ENCODE results near the gene SLC10A2.
"Not testable (repeated sequence)": the region's sequence is repeated elsewhere in the genome, so short reads cannot be mapped to it uniquely, and the experiment has no call there.

Gene SLC10A2

GRCh38 chr13:103066079-103066780, at the start of gene SLC10A2:
SLC10A2 (minus strand) TSS chr13:103066417; CDS start chr13:103066249, 168 bp downstream.
- no peak for DNase-seq

DNA sequence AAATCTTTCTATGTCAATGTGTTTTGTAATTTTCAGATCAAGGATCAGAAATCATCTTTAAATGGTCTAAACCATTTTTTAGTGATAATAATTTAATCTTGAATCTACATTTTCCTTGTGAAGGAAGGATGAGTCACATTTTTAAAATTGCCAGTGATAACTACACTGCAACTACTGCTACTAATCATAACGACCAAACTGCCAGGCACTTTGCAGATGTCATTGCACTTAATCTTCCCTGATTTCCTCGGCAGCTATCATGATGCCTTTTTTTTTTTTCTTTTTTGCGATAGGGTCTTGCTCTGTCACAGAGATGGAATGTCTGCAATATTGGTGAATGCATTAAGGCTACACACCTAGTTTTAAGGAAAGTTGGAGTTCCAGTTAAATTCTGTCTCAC, 41.4 kb upstream of the SLC10A2 start:
- no peak for DNase-seq

- DNase-seq, result no peak
Observed at GRCh38 chr13:103104340-103104739, 38.1 kb upstream of the SLC10A2 start.

DNA sequence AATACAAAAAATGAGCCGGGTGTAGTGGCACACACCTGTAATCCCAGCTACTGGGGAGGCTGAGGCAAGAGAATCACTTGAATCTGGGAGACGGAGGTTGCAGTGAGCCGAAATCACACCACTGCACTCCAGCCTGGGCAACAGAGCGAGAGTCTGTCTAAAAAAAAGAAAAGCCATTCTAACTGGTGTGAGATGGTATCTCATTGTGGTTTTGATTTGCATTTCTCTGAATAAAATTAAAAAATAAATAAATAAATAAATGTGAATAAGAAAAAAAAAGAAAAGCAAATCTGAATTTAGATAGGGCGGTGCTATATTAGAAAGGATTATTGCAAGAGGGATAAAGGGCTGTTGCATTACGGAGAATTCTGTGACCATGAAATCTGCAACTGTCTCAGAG, 37.2 kb upstream of the SLC10A2 start:
- not testable (repeated sequence) for DNase-seq

DNA sequence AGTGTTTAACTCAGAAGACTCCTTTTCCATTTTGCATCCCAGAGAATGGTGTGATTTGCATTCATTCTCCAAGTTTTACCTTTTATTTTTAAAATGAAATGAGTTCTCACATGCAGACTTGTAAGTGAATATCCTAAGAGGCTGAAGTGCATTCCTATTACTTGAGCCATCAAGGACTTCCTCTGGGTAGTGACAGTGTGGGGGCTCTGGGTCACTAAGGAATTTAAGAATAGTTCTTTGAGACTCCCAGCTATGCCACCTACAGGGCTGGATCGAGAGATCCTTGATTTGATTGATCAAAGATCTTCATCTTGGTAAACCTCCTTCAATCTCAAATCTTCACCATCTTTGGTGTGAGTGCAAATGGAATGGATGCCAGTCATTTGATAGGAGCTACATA, 36.3 kb upstream of the SLC10A2 start:
- no peak for DNase-seq

DNA sequence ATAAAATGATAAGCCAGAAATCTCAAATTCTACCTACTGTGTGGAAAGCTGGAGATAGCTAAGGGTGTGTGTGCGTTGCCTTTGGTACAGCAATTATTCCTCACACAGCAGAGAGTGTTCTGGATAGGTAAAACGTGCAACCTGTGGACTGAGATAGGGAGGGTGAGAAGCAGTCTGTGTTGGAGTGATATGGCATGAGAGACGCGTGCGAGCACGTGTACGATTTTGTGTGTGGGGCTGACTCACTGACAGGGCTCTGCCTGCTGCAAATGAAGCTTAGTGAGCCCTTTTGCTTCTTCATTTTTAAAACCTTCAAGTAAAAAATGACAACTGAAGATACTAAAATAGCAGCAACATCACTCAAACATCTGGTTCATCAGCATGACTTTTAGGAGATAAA, 35.7 kb upstream of the SLC10A2 start:
- DNase-seq, result no peak

- no peak for DNase-seq
Observed at GRCh38 chr13:103101500-103101899, 35.3 kb upstream of the SLC10A2 start.

GRCh38 chr13:103100830-103101229, 34.6 kb upstream of the SLC10A2 start:
- no peak for DNase-seq

- DNase-seq, result no peak
Observed at GRCh38 chr13:103099722-103100293, 33.6 kb upstream of the SLC10A2 start.

GRCh38 chr13:103098535-103098934, 32.3 kb upstream of the SLC10A2 start:
- DNase-seq, result no peak

DNA sequence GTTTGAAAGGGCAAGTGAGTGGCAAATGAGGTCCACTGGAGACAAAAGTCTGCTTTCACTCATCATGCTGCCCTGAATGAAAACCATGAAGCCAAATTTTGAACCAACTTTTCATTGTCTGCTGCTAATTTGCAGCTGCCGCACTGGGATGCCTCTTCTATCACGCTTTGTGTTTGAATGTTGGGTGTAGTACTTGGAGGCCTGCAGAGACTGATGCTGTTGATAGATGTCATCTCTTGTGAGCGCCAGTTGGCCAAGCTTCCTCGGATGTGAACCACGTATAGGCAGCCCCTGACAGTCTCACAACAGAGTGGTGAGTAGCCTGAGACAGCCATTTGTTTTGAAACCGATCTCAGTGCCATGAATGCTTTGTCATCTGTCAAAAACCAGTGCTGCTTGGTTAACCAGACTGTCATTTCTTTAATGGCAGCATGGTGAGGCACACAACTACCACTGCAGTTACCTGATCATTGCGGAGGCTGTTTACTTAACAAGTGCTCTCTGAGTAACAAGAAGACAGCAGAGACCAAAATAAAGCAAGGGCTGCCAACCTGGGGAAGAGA, 31.2 kb upstream of the SLC10A2 start:
- DNase-seq, result no peak

GRCh38 chr13:103093649-103094048, 27.4 kb upstream of the SLC10A2 start:
- not testable (repeated sequence) for DNase-seq

- no peak for DNase-seq
Observed at GRCh38 chr13:103087275-103087674, 21.1 kb upstream of the SLC10A2 start.

DNA sequence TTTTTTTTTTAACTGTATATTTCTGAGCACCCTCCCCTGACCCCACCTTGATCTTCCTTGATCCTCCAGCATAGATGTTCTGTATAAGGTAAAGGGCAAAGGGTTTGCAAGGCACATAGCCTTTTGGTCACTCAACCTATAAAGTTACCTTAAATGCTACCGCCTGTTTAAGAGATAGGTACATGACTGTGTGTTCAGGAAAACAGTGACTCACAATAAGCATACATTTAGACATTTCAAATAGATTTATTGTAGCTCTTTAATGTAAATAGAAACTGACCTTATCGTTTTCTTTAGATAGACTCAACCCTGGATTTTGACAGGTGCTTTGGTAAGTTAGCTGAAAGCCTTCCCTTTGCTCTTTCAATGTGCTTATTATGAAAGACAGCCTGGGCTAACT, 15.2 kb upstream of the SLC10A2 start:
- DNase-seq, result no peak

GRCh38 chr13:103078158-103078557, 11.9 kb upstream of the SLC10A2 start:
- no peak for DNase-seq

GRCh38 chr13:103068836-103069235, 2.6 kb upstream of the SLC10A2 start:
- no peak for DNase-seq

- no peak for DNase-seq
Observed at GRCh38 chr13:103067751-103068555, 1.7 kb upstream of the SLC10A2 start.

DNA sequence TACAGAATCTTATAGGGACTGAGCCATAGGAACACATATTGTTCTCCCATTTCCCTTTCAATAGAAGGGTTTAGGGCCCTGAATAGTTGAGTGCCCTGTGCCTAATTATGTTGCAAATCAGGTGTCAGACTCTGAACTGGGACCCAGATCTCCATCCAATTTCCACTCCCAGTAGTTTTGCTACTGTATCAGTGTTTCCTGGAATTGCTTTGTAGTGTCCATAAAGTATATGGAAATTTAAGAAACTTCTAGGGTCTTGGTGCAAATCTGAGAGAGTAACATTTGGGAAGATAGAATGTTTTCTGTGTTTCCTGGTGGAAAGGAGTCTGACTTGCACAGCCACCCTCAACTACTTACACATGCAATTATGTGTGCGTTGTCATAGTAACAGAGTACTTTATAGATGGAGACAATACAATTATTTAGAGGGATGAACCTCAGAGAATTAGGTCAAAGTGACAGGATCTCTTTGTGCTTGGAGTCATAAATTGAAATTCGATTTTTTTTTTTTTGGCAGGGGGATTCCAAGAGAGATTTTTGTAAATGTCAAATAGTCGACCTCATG, 646 bp upstream of the SLC10A2 start:
- DNase-seq, result no peak

- DNase-seq, result no peak
Observed at GRCh38 chr13:103063376-103063775, 2.8 kb downstream of the SLC10A2 start.

DNA sequence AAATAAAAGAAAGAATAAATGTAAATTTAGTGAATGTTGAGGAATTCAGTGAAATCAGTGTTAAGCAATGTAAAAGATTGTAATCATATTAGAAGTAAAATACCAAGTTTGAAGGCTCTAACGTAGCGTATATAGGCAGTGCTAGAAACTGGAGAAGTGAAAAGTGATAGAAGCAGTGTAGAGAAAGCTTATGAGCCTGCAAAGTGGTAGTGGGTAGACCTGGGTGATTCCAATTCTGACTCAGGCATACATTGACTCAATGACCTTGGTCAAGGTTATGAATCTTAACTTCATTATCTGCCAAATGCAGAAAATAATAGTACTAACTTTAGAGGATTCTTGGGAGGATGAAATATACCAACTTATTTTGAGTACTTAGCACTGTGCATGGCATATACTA, 4.1 kb downstream of the SLC10A2 start:
- no peak for DNase-seq

GRCh38 chr13:103056008-103056407, 10.2 kb downstream of the SLC10A2 start:
- no peak for DNase-seq

- DNase-seq, result no peak
Observed at GRCh38 chr13:103055166-103055565, 11.1 kb downstream of the SLC10A2 start.

- DNase-seq, result no peak
Observed at GRCh38 chr13:103046676-103047075, 19.5 kb downstream of the SLC10A2 start.
